A549 treated with dexamethasone at 1 μM for 4 hours (cell line): ENCODE results near the gene ANKRD33. TPM values are rescaled to one million over a fixed set of nuclear protein-coding genes. Genes with fewer than 3 reads are reported as not detected.

Experiments
- total RNA-seq: library from RNA; stranded (reverse); fragments of 200-300 nt; extraction: Qiagen RNA extraction; gene quantifications from 5 replicates; pipeline ENCODE4 v1.2.3, GENCODE V29; 2022

ANKRD33 gene, protein sequence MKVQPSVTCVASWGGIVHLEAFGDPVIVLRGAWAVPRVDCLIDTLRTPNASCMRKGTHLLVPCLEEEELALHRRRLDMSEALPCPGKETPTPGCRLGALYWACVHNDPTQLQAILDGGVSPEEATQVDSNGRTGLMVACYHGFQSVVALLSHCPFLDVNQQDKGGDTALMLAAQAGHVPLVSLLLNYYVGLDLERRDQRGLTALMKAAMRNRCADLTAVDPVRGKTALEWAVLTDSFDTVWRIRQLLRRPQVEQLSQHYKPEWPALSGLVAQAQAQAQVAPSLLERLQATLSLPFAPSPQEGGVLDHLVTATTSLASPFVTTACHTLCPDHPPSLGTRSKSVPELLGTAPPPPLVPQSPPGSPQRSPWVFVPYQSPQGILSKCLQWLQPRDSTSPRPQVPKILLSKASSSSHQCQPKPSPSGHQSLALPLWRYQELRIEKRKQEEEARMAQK
- total RNA-seq = 0.08 TPM in 1 of 5 replicates, not detected in the others

GRCh38 chr12:51887476-51888315, at the start of gene ANKRD33:
Gene ANKRD33, plus strand, starts transcription at chr12:51888103. Its CDS starts 84 bp downstream, at chr12:51888187.

DNA sequence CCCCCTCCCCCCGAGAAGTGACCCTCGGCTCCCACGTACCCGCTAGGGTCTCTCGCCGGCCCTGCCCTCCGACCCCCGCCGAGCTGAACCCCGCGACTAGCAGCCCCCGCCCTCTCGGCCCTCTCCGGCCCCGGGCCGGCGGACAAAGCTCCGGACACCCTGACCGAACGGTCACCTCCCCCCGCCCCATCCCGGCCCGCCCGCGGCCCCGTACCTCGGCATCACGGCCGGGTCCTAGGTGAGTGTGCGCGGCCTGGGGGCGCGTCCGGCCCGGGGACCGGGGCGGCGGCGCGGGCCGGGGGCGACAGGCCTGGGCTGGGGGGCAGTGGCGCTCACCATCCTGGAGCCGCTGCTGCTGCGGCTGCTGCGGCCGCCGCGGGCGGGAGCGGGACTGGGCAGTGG, 39.6 kb upstream of the ANKRD33 start, which contains the start of gene FIGNL2:
FIGNL2 (minus strand) TSS at position 393 of the 402 bp plus-strand sequence. CDS start 26,305 bp downstream, outside the sequence.

GRCh38 chr12:51907083-51907855, 19.4 kb downstream of the ANKRD33 start, which contains the start of gene ACVRL1:
Gene ACVRL1, plus strand, starts transcription at chr12:51907504. Its CDS starts 4,971 bp downstream, at chr12:51912475.

Other genes with a start within 250 kb of the ANKRD33 start
- gene FIGNL2, start 39.4 kb upstream of the ANKRD33 start, total RNA-seq = 0.15 to 0.31 TPM (median 0.21 TPM) in 5 replicates
- gene ACVRL1, start 19.4 kb downstream of the ANKRD33 start, total RNA-seq = 0.07 to 0.18 TPM (median 0.11 TPM) in 5 replicates
- 14.6 to 19.2 TPM (median 18.2 TPM) in 5 replicates for gene ACVR1B, start 63.6 kb downstream of the ANKRD33 start, total RNA-seq
- gene TAMALIN, start 118.8 kb downstream of the ANKRD33 start, total RNA-seq = 0.67 to 1.4 TPM (median 0.88 TPM) in 5 replicates
- gene NR4A1, start 163.3 kb downstream of the ANKRD33 start, total RNA-seq = 32.8 to 50.4 TPM (median 39.5 TPM) in 5 replicates
- 78.4 to 97.5 TPM (median 90.3 TPM) in 5 replicates for gene ATG101, start 181.9 kb downstream of the ANKRD33 start, total RNA-seq
- not detected in 5 replicates for gene SMIM41, start 191.6 kb downstream of the ANKRD33 start, total RNA-seq